HG02870 (cell line): ENCODE results near the gene SHCBP1L.

Source experiments
- ATAC-seq: cut with Tn5 transposase; IDR thresholded peaks from one replicate; pipeline ENCODE4 v1.9.1; 2021; ENCODE audit warnings: mild to moderate bottlenecking, moderate library complexity; ENCODE audit not compliant: unreplicated experiment

SHCBP1L gene

DNA sequence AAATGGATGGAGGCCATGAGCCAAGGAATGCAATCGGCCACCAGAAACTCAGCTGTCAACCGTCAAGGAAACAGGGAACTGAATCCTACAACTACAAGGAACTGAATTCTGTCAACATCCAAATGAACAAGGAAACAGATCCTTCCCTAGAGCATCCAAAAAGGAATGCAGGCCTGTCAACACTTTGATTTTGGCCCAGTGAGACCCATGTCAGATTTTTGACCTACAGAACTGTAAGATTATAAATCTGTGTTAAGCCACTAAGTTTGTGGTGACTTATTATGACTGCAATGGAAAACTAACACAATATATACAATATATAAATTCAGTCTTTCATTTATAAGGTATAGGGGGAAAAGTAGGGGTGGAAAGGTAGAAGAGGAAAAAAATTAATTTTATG lies 55.3 kb downstream of the SHCBP1L start:
- no peak for ATAC-seq

DNA sequence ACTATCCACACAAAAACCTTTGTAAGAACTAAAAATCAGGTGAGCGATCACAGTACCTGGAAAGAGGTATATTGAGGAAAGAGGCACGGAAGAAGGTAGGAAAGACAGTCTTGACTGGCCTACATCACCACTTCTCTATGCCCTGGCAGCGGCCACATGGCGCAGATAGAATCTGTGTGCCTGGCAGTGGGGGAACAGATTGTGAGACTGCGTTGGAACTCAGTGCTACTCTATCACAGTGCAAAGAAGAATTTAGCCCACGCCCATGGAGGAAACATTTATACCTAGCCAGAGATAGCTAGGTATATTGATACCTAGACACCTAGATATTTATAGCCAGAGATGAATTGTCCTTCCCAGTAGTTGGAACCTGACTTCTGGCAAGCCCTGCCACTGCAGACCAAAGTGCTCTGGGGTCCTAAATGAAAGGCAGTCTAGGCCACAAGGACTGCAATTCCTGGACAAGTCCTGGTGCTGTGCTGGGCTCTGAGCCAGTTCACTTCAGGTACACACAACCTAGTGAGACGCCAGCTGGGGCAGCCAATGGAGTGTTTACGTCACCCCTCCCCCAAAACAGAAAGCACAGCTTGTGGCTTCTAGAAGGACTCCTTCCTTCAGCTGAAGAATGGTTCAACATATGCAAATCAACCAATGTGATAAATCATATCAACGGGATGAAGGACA lies 61.9 kb downstream of the SHCBP1L start:
- no peak for ATAC-seq

DNA sequence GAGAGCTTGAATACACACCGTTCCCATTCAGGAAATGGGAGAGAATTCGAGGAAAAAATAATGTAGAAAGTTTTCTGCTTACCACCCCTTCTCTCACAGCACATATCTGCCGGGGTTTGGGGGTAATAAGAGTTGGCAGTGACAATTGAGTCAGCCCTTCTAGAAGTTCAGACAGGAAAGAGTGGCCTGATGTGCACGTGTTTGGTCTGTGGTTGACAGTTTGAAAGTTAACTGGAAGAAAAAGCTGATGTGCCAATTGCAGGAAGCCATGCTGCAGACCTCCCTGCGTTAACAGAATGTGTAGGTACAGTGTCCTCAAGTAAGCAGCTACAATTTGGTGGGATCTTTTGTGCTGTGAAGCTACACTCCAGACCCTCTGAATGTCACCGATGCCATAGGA lies 63.0 kb downstream of the SHCBP1L start:
- ATAC-seq, result no peak

DNA sequence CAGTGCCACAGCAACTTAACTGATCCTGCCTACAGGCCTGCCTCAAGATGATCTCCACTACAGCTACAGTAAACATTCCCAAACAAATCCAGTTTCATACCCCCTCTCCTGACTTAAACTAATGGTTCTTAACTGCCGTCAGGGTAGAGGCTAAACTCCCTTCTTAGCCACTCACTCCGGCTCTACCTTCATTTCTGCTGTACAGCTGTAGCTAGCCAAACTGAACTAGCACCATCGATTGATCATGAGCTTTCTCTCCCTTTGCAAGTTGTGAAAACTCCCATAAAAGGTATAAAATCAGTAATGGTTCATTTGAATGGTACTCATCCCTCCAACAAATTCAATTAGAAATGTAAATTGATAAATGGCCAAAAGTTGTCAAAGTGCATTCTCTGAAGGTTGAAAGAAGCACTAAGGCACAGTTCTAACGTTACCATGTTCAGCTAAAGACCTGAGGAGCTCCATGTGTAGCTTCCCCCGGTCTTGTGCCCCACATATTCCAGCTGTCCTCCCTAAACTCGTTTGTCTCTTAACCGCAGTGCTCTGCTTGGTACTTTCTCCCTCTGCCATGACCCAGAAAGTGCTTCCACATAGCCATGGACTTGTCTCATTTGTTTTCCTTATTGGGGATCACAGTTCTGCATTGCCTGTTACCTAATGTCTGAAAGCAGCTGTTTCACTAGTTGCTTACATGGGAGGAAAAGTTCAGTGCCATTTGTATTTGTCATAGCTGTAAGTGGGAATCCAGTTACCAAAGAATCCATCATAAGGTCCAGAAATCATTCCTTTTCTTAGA lies 64.0 kb downstream of the SHCBP1L start:
- no peak for ATAC-seq

DNA sequence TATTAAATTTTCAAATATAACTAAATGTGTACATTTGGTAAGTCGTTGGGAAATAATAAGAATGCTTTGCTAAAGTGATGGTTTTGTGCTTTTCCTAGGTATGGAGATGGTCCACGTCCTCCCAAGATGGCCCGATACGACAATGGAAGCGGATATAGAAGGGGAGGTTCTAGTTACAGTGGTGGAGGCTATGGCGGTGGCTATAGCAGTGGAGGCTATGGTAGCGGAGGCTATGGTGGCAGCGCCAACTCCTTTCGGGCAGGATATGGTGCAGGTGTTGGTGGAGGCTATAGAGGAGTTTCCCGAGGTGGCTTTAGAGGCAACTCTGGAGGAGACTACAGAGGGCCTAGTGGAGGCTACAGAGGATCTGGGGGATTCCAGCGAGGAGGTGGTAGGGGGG lies 66.0 kb downstream of the SHCBP1L start:
- ATAC-seq, result no peak

DNA sequence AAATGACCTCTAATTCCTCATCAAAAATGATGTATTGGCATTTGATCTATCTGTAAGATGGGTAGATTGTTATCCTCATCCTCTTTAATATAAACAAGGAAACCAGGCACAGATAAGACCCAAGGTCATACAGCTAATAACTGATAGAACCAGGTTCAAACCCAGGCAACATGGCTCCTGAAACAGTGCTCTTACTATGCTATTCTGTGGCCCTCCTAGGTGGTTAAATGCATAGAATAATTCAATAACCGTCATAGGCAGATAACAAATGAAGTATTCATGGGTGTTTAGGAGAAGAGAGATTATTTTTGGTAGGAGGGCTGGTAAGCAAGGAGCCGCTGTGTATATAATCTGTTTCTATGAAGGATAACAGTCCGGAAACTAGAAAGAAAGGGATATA lies 67.4 kb downstream of the SHCBP1L start:
- no peak for ATAC-seq

DNA sequence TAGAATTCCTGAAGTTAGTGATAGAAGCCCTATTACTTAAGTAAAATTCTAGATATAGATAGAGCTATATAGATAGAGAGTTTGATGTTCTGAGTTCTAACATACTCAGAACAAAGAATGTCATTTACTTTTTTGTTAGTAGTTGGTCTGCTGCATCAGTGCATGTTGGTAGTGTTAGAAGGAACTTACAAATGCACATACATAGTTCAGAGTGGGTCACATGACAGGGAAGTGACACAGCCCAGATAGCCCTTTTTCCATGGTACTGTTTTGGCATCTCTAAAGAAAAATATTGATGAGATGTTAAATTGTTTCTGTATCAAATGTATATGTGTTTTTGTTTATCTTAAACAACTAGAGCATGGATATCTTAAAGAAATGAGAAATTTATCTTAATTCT lies 68.1 kb downstream of the SHCBP1L start:
- no peak for ATAC-seq

DNA sequence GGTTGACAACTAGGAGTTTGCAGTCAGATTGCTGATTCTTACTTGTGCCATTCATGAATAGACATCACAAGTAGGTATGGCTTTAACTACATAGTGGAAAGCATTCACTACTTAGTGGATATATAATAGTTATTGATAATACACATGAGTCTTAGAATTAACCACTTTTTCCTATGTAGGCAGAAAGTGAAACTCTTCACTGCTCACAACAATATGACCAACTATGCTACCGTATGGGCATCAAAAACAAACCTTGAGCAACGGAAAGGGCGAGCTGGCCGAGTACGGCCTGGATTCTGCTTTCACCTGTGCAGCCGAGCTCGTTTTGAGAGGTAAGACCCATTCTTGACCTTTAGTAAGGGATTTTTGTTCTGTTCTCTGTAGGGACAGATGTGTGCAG lies 75.1 kb downstream of the SHCBP1L start:
- no peak for ATAC-seq

DNA sequence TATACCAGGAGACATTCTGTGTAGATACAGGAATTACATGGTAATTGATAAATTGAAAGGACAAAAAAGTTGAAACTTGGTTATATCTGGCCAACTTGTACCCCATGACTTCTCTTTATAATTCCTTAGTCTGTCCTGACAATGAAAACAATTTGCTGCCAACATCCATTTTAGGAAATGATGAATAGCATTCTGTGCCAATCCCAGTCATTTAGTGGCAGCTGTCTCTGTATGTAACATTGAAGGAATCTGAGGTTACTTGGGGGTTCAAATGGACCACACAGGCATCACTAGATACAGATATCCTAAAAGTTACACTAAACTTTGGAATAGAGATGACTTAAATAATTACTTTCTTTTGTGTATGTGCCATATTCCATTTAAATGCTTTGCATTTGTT lies 75.6 kb downstream of the SHCBP1L start:
- ATAC-seq, result no peak

DNA sequence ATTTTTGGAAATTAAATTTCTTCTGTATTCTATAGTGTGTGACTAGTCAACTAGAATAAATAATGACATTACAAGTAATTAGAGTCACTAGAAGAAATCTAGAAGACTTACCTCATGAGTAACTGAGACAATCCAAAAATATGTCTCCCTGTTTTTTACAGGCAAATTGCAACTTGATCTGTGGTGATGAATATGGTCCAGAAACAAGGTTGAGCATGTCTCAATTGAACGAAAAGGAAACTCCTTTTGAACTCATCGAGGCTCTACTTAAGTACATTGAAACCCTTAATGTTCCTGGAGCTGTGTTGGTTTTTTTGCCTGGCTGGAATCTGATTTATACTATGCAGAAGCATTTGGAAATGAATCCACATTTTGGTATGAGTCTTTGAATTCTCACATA lies 77.1 kb downstream of the SHCBP1L start:
- ATAC-seq, result no peak

DNA sequence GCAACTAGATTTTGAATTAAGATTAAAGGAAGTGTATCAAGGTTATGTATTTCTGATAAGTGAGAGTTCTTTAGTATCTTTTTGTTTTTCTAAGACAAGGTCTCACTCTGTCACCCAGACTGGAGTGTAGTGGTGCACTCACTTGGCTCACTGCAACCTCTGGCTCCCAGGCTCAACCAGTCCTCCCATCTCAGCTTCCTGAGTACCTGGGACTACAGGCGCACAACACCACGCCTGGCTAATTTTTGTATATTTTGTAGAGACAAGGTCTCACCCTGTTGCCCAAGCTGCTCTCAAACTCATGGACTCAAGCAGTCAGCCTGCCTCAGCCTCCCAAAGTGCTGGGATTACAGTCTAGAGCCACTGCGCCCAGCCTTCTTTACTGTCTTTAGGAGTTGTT lies 80.1 kb downstream of the SHCBP1L start:
- no peak for ATAC-seq

DNA sequence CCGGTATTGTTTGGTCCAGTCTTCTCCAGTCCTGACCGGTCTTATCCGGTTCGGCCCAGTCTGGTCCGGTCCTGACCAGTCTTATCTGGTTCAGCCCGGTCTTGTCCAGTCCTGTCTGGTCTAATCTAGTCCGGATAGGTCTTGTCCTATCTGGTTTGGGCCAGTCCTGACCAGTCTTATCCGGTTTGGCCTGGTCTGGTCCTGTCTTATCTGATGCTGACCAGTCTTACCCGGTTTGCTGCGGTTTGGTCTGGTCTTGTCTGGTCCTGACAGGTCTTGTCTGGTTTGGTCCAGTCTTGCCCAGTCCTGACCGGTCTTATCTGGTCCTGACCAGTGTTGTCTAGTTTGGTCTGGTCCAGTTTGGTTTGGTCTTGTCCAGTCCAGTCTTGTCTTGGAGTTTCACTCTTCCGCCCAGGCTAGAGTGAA lies 83.7 kb downstream of the SHCBP1L start:
- no peak for ATAC-seq

DNA sequence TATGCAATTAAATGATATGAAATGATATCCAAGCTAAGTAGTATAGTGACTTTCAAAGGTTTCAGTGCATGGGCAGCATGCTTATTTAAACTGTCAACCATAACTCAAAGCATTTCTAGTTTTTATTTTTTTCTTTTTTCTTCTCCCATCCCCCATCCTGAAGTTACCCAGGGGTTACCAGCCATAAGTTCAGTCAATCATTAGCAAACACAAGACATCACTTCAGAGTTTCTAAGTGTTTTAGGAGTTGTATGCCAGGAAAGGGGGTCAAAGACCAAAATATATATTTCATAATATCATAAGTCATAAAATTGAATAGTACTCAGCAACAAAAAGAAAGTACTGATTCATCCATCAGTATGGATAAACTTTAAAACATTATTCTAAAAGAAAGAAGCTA lies 85.1 kb downstream of the SHCBP1L start:
- ATAC-seq, result no peak

DNA sequence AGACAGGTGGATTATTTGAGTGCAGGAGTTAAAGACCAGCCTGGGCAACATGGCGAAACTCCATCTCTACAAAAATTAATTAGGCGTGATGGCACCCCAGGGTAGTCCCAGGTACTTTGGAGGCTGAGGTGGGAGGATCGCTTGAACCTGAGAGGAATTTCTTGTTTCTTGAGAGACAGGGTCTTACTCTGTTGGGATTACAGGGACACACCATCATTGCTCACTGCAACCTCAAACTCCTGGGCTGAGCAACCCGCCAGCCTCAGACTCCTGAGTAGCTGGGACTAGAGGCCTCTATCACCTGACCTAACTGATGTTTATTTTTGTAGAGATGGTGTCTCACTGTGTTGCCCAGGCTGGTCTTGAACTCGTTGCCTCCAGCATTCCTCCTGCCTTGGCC lies 89.0 kb downstream of the SHCBP1L start:
- no peak for ATAC-seq

DNA sequence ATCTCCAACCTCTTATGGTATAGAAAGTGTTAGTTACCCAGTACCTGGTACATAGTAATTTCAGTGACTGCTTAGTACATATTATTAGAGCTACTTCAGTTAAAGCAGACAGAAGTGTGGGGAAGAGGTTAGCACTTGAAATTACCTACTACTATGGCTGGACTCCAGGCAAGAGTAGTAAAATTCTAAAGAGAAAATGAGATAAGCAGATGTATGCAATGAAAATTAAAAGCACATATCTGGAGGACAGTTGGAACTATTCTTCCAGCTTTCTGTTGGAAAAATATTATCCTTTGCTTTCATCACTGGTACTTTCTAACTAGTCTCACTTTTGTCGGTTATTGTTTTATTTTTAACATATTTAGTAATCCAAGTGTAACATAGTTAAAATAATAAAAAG lies 90.1 kb downstream of the SHCBP1L start:
- ATAC-seq, result no peak

DNA sequence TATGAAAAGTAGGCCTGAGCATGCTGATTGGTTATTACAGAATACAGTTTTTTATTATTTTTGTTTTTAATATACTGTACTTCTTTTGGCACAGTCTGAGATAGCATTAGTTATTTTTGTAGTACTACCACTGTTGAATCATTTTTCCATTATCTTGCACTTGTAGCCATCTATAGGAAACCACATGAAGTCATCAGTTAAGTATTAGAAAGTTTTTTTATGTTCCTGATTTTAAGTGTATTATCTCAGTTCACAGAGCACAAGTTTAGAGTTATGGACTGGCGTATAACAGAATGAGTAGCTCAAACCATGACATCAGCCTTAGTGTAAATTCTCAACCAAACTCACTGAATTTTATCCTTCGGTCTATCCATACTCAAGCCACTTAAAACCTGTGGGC lies 91.0 kb downstream of the SHCBP1L start:
- ATAC-seq, result no peak

DNA sequence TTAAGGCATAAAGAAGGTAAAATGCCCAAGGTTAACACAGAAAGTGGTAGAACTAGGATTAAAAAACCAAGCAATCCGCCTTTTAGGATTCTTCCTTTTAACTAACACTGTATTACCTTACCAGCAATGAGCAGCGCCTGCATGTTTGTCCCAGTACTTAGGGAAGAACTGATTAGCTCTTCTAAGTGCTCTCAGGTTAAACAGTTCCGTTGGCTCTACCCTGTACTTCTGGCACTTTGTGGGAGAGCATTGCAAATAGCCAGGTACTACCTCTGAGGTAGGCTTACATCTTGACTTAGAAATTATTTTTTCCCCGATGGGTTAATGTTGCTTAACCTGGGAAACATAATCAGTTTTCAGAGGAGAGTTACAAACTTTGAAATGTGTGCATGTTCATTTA lies 92.3 kb downstream of the SHCBP1L start:
- ATAC-seq, result no peak

DNA sequence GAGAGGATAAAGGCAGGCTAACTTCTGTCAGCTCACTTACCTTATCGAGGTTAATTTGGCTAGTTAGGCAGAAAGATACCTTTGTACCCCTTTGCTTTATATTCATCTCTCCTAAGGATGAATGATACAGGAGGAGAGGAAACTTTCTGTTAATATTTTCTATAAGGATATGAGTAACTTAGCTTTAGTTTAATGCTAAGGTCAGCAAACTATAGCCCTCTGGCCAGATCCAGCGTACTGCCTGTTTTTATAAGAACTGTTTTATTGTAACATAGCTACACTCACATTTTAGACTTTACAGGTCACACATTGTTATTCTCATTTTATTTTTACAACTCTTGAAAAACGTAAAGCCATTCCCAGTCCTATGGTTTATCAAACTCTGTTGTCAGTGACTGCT lies 95.8 kb downstream of the SHCBP1L start:
- ATAC-seq, result no peak

DNA sequence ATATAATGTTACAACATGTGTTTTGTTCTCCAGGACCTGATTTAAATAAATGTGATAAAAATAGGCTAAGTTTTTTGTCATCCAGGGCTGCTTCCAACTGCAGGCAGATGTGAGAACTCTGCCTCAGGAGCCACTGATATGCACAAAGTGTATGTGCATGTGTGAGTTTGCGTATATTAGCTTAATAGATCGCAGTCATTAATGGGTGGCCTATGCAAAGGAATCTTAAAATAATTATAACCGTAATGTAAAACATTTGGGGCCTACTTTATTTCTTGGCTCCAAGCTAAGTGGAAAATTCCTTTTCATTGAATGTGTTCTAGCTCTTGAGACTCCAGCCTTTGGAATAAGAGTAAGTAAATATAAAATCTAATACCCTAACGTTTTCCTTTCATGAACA lies 97.1 kb downstream of the SHCBP1L start:
- ATAC-seq, result no peak

DNA sequence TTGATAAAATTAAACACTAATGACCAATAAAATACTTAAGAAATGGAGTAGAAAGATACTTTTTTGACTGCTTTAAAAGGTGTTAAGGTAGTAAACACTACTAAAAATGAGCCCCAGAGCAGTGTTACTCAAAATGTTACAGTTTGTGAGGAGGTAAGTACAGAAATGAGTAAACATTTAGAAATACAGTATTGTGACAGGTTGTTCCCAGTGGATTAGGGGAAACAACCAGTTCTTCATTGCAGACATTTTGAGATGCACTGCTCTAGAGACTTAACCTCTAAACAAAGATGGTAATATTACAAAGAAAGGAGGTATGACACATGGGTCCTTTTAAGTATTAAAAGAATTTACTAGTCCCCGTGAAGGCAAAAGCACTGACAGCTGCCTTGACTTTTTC lies 101.1 kb downstream of the SHCBP1L start:
- ATAC-seq, result no peak

DNA sequence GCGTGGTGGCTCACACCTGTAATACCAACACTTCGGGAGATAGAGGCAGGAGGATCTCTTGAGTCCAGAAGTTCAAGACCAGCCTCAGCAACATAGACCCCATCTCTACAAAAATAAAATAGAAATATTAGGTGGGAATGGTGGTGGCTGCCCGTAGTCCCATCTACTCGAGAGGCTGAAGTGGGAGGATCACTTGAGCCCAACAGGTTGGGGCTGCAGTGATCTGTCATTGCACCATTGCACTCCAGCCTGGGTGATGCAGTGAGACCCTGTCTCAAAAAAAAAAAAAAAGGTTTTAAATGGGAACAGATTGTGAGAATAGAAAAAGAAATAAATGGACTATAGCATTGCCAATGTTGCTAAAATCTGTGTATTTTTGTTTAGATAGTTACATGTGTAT lies 102.6 kb downstream of the SHCBP1L start:
- ATAC-seq, result no peak
